RWPE2 (cell line): ENCODE measurements around the gene HOATZ.

ENCODE experiments used
- ATAC-seq: fragments of 200-7000 bp; cut with Tn5 transposase; 3 replicates; pipeline ENCODE4 v1.9.1; 2021; ENCODE audit warnings: low read depth
- DNase-seq: peaks from one replicate; pipeline ENCODE4 v3.0.0-alpha.2; 2020; ENCODE audit warnings: low spot score
- H3K27ac ChIP-seq: fragments of 450-650 bp; 2 replicates; pipeline ENCODE4 v1.5.1; 2017; ENCODE audit warnings: mild to moderate bottlenecking; ENCODE audit not compliant: poor library complexity, severe bottlenecking
- H3K27me3 ChIP-seq: fragments of 250-450 bp; sonication (Bioruptor Pico); 2 replicates; pipeline ENCODE4 v1.5.1; 2021; ENCODE audit warnings: mild to moderate bottlenecking, moderate library complexity; ENCODE audit not compliant: insufficient read depth, poor library complexity, severe bottlenecking
- H3K36me3 ChIP-seq: fragments of 250-450 bp; sonication (Bioruptor Pico); 2 replicates; pipeline ENCODE4 v1.5.1; 2020; ENCODE audit warnings: low read depth, mild to moderate bottlenecking, moderate library complexity
- H3K4me1 ChIP-seq: fragments of 250-450 bp; sonication (Bioruptor Pico); 2 replicates; pipeline ENCODE4 v1.5.1; 2021; ENCODE audit warnings: mild to moderate bottlenecking, moderate library complexity; ENCODE audit not compliant: insufficient read depth, poor library complexity, severe bottlenecking
- H3K4me3 ChIP-seq: fragments of 250-450 bp; sonication (Bioruptor Pico); 2 replicates; pipeline ENCODE4 v1.5.1; 2021; ENCODE audit warnings: mild to moderate bottlenecking, moderate library complexity; ENCODE audit not compliant: severe bottlenecking
- H3K9me3 ChIP-seq: fragments of 250-450 bp; sonication (Bioruptor Pico); 2 replicates; pipeline ENCODE4 v1.5.1; 2021; ENCODE audit warnings: mild to moderate bottlenecking, moderate library complexity; ENCODE audit not compliant: severe bottlenecking
- TF ChIP-seq, protein P1 (sequence below): fragments of 450-650 bp; IDR thresholded peaks from one replicate; pipeline ENCODE4 v1.5.1; 2017; ENCODE audit warnings: mild to moderate bottlenecking, moderate library complexity; ENCODE audit not compliant: poor library complexity, severe bottlenecking

Gene HOATZ

DNA sequence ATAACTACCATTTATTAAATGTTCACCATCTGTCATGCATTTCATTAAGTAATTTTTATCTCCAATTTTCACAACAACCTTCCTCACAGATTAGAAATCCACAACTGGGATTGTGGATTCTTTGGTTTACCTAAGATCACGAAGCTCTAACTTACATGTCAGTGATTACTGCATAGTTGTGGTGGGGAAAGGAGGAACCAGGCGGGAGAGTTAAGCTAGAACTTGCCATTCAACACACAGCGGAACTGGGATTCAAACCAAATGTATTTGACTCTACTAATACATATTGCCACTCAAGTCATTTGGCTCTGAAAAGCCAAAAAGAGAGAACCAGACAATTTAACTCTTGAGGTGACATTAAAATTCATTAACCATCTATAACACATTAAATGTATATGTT, 15.5 kb downstream of the HOATZ start:
- Histone ChIP-seq H3K9me3 (no peaks in the 10 kb centered on the region), H3K4me3 (no peak overlapping the region), H3K36me3 (no peaks in the 10 kb centered on the region), H3K27ac (no peak overlapping the region), H3K4me1 (peaks cover 42% of the 10 kb centered on the region), H3K27me3 (no peaks in the 10 kb centered on the region)
- DNase-seq (no peak), ATAC-seq (no peak)
- TF ChIP-seq, protein P1, sequence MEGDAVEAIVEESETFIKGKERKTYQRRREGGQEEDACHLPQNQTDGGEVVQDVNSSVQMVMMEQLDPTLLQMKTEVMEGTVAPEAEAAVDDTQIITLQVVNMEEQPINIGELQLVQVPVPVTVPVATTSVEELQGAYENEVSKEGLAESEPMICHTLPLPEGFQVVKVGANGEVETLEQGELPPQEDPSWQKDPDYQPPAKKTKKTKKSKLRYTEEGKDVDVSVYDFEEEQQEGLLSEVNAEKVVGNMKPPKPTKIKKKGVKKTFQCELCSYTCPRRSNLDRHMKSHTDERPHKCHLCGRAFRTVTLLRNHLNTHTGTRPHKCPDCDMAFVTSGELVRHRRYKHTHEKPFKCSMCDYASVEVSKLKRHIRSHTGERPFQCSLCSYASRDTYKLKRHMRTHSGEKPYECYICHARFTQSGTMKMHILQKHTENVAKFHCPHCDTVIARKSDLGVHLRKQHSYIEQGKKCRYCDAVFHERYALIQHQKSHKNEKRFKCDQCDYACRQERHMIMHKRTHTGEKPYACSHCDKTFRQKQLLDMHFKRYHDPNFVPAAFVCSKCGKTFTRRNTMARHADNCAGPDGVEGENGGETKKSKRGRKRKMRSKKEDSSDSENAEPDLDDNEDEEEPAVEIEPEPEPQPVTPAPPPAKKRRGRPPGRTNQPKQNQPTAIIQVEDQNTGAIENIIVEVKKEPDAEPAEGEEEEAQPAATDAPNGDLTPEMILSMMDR: no peak

DNA sequence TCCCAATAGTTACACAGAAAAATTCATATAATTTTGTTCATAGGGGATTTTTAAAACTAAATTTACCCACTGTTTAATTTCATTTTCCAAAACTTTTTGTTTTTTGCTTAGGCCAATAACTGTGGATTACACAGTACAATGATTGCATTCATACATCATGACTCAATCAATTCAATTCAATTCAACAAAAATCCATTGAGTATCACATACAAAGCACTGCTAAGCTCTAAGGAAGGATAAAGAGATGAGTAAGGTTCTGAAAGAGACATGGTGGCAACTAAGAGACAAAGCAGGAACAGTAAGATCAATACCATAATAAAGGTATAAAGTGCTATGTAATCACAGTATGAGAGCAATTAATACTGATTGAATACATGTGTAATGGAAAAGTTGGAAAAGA, 16.6 kb downstream of the HOATZ start:
- Histone ChIP-seq H3K4me1 (peaks cover 32% of the 10 kb centered on the region), H3K36me3 (no peaks in the 10 kb centered on the region), H3K27ac (peak overlapping the region; percentile 66), H3K9me3 (no peaks in the 10 kb centered on the region), H3K27me3 (no peaks in the 10 kb centered on the region), H3K4me3 (no peak overlapping the region)
- ATAC-seq: peak; percentile 48; the same call in 2 of the 3 replicates
- TF ChIP-seq, protein P1: no peak
- DNase-seq: no peak

DNA sequence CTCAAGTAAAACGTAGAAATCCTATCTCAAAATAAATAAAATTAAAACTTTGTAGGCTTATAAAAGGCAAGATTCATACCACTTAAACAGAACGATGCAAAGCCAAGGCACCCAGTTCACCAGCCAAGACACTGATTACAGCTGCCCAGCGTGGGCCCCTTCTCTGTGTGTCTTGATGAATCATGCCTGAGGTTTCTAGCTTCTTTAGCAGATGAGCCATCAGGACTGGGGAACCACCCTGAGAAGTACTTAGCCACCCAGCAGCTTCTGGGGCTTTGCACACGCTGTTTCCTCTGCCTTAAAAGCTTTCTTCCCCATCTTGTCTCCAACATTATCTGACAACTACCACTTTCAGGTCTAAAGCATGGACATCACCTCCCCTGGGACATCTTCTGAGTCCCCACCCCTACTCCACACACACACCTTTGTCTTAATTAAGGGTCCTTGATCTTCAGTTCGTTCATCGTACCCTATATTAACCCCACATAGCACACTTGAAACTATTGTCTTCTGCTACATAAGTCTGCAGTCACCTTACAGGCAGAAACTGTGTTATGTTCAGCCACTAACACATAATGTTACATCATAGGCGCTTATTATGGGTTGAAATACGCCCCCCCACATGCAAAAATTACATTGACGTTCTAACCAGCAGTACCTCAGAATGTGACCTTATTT, 17.2 kb downstream of the HOATZ start:
- ATAC-seq: peak; percentile 100
- TF ChIP-seq, protein P1: no peak

DNA sequence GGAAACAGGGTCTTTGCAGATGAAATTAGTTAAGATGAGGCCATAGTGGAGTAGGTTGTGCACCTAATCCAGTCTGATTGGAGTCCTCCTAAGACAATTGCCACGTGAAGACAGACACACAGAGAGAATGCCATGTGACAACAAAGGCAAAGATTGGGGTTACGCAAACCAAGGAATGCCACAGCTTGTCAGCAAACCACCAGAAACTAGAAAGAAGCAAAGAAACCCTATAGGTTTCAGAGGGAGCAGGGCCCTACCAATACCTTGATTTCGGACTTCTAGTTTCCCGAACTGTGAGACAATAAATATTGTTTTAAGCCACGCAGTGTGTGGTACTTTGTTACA, 17.8 kb downstream of the HOATZ start:
- no peaks in the 10 kb centered on the region for H3K27me3 ChIP-seq
- H3K4me1 ChIP-seq: peaks cover 20% of the 10 kb centered on the region
- ATAC-seq (no peak), DNase-seq (no peak)
- no peak overlapping the region for H3K4me3 ChIP-seq
- no peaks in the 10 kb centered on the region for H3K36me3 ChIP-seq
- no peak overlapping the region for H3K27ac ChIP-seq
- H3K9me3 ChIP-seq: no peaks in the 10 kb centered on the region
- TF ChIP-seq, protein P1: no peak

More for the DNA sequence above, 17.2 kb downstream of the HOATZ start:
- no peak overlapping the region for H3K4me3 ChIP-seq
- H3K9me3 ChIP-seq: no peaks in the 10 kb centered on the region
- no peaks in the 10 kb centered on the region for H3K36me3 ChIP-seq
- H3K27me3 ChIP-seq: no peaks in the 10 kb centered on the region
- DNase-seq: peak; percentile 80
- peak overlapping the region; percentile 66 for H3K27ac ChIP-seq
- H3K4me1 ChIP-seq: peaks cover 25% of the 10 kb centered on the region

DNA sequence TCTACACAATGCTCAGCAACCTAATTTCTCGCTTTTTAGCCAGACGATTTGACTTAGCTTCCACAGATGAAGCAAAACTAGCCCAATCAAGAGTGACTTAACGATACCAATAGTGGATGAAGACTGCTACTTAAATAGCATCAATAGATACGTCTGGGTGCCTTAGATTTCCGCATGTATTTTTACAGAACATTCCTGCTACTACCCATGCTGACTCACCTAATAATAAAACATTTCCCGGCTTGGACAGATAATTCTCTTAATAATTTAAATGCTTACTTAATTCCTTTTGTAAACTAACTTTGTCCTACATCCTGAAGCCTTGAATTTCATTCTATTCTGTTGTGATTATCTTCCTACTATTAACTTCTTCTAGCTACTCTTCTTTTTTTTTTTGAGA, 20.7 kb downstream of the HOATZ start:
- no peaks in the 10 kb centered on the region for H3K9me3 ChIP-seq
- TF ChIP-seq, protein P1: no peak
- H3K36me3 ChIP-seq: no peaks in the 10 kb centered on the region
- DNase-seq: no peak
- peaks cover 21% of the 10 kb centered on the region for H3K4me1 ChIP-seq
- ATAC-seq: no peak
- no peaks in the 10 kb centered on the region for H3K27me3 ChIP-seq
- H3K27ac ChIP-seq: no peak overlapping the region
- no peak overlapping the region for H3K4me3 ChIP-seq
